ENCODE data around the gene MIPOL1. TPM values are rescaled to one million over a fixed set of nuclear protein-coding genes. Genes with fewer than 3 reads are reported as not detected.
"Not testable (repeated sequence)": the region's sequence is repeated elsewhere in the genome, so short reads cannot be mapped to it uniquely, and the experiment has no call there.

The MIPOL1 gene
- total and polyA plus RNA-seq, 4 donors: 0.51 to 6.6 (median 1.9) TPM

DNA sequence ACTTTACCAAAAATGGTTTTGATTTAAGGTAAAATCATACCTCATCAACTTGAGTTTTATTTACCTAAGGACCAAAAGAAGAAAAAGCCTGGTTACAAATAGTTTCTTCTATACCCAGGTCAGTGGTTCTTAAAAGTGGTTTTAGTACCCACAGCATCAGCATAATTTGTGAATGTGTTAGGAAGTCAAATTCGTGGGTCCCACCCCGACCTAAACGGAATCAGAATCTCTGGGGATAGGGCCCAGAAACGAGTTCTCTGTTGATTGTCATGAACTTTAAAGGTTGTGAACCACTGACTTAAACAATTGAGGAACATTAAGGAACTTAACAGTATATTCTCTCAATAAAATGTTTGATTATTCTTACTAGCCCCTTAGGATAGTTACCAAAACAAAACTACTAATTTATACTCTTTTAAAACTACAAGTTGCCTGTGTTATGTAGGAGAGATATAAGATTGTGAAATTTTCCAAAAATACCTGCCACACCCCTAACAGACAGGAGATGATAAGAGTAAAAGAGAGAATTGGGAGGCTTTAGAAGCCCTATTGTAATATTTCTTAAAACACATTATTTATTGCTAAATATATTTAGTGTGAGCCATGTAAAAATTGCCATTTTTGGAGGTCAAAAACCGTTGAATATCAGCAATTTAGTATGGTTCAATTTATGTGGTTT, 24.7 kb upstream of the MIPOL1 start:
- Histone ChIP-seq H3K27ac (ENCODE audit: low read depth in 1 of 2, low read length in 2 of 2) (no peak overlapping the region), H3K9me3 (ENCODE audit: control insufficient read depth in 4 of 4, low read length in 3 of 4) (no peaks in the 10 kb centered on the region), H3K36me3 (ENCODE audit: control insufficient read depth in 4 of 4, insufficient read depth in 3 of 4, low read depth in 1 of 4, low read length in 3 of 4) (no peaks in the 10 kb centered on the region), H3K27me3 (ENCODE audit: control insufficient read depth in 4 of 4, insufficient read depth in 4 of 4, low read length in 3 of 4) (no peaks in the 10 kb centered on the region), H3K9ac (ENCODE audit: low read depth in 1 of 2, low read length in 2 of 2) (peak overlapping the region; percentile 31 to 81), H3K4me3 (ENCODE audit: low read depth in 1 of 3, low read length in 3 of 3) (peak overlapping the region; percentile 58 to 96 (median 91)), H3K4me1 (ENCODE audit: control insufficient read depth in 4 of 4, insufficient read depth in 4 of 4, low read length in 3 of 4) (peaks cover 0 to 15% (median 7%) of the 10 kb centered on the region in 4 donors)
- 67% methylated on average over 5 of the region's 5 CpGs for WGBS
- DNase-seq (ENCODE audit: low spot score): no peak
- TF ChIP-seq CTCF (IDR thresholded peaks at IDR 0.05; ENCODE audit: low read depth, low read length, missing input control): no peak
- TF ChIP-seq, protein P1, sequence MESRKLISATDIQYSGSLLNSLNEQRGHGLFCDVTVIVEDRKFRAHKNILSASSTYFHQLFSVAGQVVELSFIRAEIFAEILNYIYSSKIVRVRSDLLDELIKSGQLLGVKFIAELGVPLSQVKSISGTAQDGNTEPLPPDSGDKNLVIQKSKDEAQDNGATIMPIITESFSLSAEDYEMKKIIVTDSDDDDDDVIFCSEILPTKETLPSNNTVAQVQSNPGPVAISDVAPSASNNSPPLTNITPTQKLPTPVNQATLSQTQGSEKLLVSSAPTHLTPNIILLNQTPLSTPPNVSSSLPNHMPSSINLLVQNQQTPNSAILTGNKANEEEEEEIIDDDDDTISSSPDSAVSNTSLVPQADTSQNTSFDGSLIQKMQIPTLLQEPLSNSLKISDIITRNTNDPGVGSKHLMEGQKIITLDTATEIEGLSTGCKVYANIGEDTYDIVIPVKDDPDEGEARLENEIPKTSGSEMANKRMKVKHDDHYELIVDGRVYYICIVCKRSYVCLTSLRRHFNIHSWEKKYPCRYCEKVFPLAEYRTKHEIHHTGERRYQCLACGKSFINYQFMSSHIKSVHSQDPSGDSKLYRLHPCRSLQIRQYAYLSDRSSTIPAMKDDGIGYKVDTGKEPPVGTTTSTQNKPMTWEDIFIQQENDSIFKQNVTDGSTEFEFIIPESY (IDR thresholded peaks at IDR 0.05): no peak
- no peak for TF ChIP-seq TAF1 (conservative IDR thresholded peaks at IDR 0.05)
- no peak for TF ChIP-seq HNF4A (conservative IDR thresholded peaks at IDR 0.05)
- TF ChIP-seq, protein P2, sequence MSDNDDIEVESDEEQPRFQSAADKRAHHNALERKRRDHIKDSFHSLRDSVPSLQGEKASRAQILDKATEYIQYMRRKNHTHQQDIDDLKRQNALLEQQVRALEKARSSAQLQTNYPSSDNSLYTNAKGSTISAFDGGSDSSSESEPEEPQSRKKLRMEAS (IDR thresholded peaks at IDR 0.05): no peak
- no peak for TF ChIP-seq SP1 (IDR thresholded peaks at IDR 0.05)
- no peak for TF ChIP-seq YY1 (IDR thresholded peaks at IDR 0.05)
- TF ChIP-seq NR2F2 (IDR thresholded peaks at IDR 0.05): no peak
- no peak for TF ChIP-seq HNF4G (IDR thresholded peaks at IDR 0.05)

DNA sequence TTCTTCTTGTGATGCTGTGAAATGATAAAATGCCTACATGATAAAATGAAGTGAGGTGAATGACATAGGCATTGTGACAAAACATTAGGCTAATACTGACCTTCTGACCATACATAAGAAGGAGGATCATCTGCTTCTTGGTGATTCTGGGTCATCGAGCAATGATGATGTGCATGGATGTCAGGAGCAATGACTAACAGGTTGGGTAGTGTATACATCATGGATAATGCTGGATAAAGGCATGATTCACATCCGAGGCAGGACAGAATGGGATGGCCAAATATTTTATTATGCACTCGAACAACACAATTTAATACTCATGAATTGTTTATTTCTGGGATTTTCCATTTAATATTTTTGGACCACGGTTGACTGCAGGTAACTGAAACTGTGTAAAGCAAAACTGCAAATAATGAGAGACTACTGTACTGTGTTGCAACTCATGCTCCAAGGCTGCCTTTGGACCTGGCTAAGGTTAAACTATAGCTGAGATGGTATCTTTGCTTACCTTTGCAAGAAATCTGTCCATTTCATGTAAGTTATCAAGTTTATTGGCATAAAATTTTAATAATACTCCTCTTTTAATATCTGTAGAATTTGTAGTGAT, 17.7 kb upstream of the MIPOL1 start:
- Histone ChIP-seq H3K9ac (ENCODE audit: low read depth in 1 of 2, low read length in 2 of 2) (no peak overlapping the region), H3K36me3 (ENCODE audit: control insufficient read depth in 4 of 4, insufficient read depth in 3 of 4, low read depth in 1 of 4, low read length in 3 of 4) (no peaks in the 10 kb centered on the region), H3K4me1 (ENCODE audit: control insufficient read depth in 4 of 4, insufficient read depth in 4 of 4, low read length in 3 of 4) (peaks cover 0 to 5% (median 0%) of the 10 kb centered on the region in 4 donors), H3K9me3 (ENCODE audit: control insufficient read depth in 4 of 4, low read length in 3 of 4) (no peaks in the 10 kb centered on the region), H3K27me3 (ENCODE audit: control insufficient read depth in 4 of 4, insufficient read depth in 4 of 4, low read length in 3 of 4) (no peaks in the 10 kb centered on the region), H3K27ac (ENCODE audit: low read depth in 1 of 2, low read length in 2 of 2) (no peak overlapping the region), H3K4me3 (ENCODE audit: low read depth in 1 of 3, low read length in 3 of 3) (no peak overlapping the region)
- DNase-seq (ENCODE audit: low spot score): no peak
- TF ChIP-seq YY1 (IDR thresholded peaks at IDR 0.05) (no peak), HNF4G (IDR thresholded peaks at IDR 0.05) (no peak), JUND (IDR thresholded peaks at IDR 0.05) (no peak), FOXA2 (IDR thresholded peaks at IDR 0.05) (no peak), EGR1 (IDR thresholded peaks at IDR 0.05; ENCODE audit: low read depth in 2 of 2) (no peak)
- WGBS: 82% methylated on average over 4 of the region's 4 CpGs

- H3K27me3 ChIP-seq (ENCODE audit: control insufficient read depth in 4 of 4, insufficient read depth in 4 of 4, low read length in 3 of 4); H3K9me3 ChIP-seq (ENCODE audit: control insufficient read depth in 4 of 4, low read length in 3 of 4); H3K4me1 ChIP-seq (ENCODE audit: control insufficient read depth in 4 of 4, insufficient read depth in 4 of 4, low read length in 3 of 4); H3K36me3 ChIP-seq (ENCODE audit: control insufficient read depth in 4 of 4, insufficient read depth in 3 of 4, low read depth in 1 of 4, low read length in 3 of 4); H3K27ac ChIP-seq (ENCODE audit: low read depth in 1 of 2, low read length in 2 of 2); H3K9ac ChIP-seq (ENCODE audit: low read depth in 1 of 2, low read length in 2 of 2); H3K4me3 ChIP-seq (ENCODE audit: low read depth in 1 of 3, low read length in 3 of 3); DNase-seq (ENCODE audit: low spot score): not testable (repeated sequence)
- WGBS: 95% methylated on average over 7 of the region's 7 CpGs
Measured at GRCh38 chr14:37180886-37181285, 16.9 kb upstream of the MIPOL1 start.
